Keratinocyte (primary cell): Measurements from ENCODE around the gene C5.

Source experiments
- EZH2 ChIP-seq: IDR thresholded peaks from one replicate; pipeline ENCODE4 v1.6.1; 2012; ENCODE audit warnings: inconsistent platforms, mild to moderate bottlenecking, low read length, moderate library complexity
- TF ChIP-seq, protein P1 (sequence below), 3 experiments: IDR thresholded peaks in 1 of 3; conservative IDR thresholded peaks in 1 of 3; optimal IDR thresholded peaks in 1 of 3; 2 replicates in 2 of 3; 3 replicates in 1 of 3; pipeline versions ENCODE3 to v1.5.1; 2011; ENCODE audit warnings: low read length in 3 of 3, mild to moderate bottlenecking in 3 of 3, moderate library complexity in 2 of 3, control low read depth in 1 of 3, inconsistent platforms in 1 of 3; ENCODE audit not compliant: insufficient read depth in 2 of 3; ENCODE audit errors: extremely low read depth in 1 of 3

DNA sequence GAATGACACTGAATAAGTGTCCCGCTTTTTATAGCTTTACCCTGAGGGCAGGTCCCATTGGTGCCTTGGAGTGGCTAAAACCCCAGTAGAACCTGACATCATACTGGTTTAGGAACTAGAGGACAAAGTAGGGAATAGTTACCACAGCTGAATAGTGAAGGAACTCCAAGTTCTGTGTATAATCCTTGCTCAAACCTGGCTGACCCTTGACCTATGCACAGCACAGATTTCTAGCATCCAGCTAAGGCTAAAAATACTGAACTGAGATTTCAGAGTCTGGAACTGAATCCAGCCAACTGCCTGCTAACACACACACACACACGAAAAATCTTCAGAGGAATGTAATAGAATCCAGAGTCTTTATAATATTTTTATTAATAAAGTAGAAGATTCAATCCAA, 50.8 kb downstream of the C5 start:
- TF ChIP-seq, protein P1, sequence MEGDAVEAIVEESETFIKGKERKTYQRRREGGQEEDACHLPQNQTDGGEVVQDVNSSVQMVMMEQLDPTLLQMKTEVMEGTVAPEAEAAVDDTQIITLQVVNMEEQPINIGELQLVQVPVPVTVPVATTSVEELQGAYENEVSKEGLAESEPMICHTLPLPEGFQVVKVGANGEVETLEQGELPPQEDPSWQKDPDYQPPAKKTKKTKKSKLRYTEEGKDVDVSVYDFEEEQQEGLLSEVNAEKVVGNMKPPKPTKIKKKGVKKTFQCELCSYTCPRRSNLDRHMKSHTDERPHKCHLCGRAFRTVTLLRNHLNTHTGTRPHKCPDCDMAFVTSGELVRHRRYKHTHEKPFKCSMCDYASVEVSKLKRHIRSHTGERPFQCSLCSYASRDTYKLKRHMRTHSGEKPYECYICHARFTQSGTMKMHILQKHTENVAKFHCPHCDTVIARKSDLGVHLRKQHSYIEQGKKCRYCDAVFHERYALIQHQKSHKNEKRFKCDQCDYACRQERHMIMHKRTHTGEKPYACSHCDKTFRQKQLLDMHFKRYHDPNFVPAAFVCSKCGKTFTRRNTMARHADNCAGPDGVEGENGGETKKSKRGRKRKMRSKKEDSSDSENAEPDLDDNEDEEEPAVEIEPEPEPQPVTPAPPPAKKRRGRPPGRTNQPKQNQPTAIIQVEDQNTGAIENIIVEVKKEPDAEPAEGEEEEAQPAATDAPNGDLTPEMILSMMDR (optimal IDR thresholded peaks at IDR 0.05 in 1 of 3, IDR thresholded peaks at IDR 0.05 in 1 of 3, conservative IDR thresholded peaks at IDR 0.05 in 1 of 3; ENCODE audit: extremely low read depth in 1 of 3, insufficient read depth in 2 of 3, low read length in 3 of 3): no peak
- no peak for TF ChIP-seq EZH2
